Stimulated activated CD4-positive, alpha-beta T cell treated with anti-CD3 and anti-CD28 coated beads, Interleukin-1b, Interleukin-23, amount 100 ng/mL, for 48 hours (primary cell): ENCODE measurements around the gene RTTN.

ENCODE experiments used
- DNase-seq: peaks from one replicate; pipeline ENCODE4 v3.0.0-alpha.2; 2020

The RTTN gene

DNA sequence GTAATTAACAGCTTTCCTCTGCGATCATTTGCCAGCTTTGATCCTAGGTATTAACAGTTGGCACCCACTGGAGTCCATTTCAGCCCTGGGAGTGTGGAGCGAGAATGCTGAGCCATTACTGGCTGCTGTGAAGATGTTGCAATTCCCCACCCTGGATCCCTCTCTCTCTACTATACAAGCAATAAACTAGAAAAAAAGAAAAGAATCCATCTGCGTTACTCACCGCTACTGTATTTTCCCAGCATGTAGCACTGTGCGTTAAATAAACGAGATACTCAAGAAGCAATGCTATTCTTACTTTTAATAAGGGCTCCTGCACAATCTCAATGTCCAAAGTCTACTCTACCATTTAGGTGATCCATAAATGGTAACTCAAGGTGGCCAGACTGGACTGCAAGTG is 8.5 kb downstream of the RTTN start:
- DNase-seq = no peak

DNA sequence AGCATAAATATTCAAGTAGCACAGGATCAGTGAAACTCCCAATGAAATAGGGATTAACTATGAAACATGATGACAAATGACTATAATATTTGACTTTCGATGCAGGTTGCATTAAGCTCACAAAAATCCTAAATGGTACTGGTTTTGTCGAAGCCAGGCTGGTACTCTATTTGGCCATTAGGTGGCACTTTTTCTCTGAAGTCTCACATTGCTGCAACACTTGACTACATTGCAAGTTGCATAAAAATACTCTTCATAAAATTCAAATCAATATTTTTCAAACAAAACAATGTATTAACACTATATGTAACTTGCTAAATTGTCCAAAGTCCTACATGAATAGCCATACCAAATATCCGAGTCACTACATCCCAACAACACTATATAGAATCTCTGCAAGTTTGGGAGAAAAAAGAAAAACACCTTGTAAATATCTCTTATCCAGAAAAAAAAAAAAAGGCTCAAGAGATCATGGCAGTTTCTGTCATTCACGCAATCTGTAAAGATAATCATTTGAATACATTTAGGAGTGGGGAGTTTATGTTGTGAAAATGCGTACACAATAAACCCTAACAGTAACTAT is 9.5 kb downstream of the RTTN start:
- DNase-seq = no peak

DNA sequence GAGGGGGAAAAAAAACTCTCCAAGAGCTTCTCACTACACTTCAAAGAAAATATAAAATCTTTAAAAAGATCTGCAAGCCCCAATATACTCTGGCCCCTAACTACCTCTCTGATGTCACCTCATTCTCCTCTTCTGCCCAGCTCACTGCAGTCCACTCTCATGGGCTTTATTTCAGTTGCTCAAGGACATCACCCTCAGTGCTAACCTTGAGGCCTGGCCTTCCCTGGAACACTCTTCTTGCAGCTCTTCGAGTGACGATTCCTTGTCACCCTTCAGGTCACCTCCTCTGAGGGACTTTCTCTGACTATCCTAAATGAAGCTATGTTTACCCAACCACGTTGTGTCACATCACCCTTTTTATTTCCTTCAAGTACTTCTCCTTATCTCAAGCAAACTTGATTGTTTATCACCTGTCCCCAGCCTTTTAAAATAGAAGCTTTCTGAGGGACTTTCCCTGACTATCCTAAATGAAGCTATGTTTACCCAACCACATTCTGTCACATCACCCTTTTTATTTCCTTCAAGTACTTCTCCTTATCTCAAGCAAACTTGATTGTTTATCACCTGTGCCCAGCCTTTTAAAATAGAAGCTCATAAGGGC is 10.4 kb downstream of the RTTN start:
- no peak for DNase-seq

DNA sequence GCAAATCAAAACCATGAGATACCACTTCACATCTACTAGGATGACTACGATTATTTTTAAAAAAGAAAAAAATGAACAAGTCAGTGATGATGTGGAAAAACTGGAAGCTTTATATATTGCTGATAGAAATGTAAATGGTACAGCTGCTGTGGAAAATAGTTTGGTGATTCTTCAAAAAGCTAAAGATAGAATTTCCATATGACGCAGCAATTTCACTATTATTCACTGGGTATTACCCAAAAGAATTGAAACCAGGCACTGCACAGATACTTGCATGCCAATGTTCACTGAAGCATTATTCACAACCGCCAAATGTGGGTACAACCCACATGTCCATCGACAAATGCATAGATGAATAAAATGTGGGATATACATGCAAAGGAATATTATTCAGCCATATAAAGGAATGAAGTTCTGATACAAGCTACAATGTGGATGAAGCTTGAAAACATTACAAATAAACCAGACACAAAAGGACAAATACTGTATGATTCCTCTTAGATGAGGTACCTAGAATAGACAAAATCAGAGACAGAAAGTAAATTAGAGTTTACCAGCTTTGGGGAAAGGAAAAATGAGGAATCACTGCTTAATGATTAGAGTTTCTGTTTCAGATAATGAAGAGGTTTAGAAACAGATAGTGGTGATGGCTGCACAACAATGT is 11.1 kb downstream of the RTTN start:
- no peak for DNase-seq

DNA sequence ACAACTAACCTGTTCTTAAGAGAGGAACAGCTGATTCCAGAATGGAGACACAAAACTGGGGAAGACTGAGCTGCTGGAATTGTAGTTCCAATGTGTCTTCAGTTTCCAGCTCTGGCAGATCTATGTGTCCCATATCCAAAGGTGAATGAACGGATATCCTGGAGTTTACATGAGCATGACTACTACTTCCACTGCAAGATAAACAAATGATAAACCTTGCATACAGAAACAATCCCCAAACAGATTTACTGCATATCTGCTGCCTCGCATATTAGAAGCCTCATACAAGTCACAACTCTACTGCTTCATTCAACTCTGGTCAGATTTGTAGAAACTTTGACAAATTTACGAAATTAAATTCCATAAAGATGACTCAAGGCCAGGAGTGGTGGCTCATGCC is 15.0 kb downstream of the RTTN start:
- DNase-seq = no peak

DNA sequence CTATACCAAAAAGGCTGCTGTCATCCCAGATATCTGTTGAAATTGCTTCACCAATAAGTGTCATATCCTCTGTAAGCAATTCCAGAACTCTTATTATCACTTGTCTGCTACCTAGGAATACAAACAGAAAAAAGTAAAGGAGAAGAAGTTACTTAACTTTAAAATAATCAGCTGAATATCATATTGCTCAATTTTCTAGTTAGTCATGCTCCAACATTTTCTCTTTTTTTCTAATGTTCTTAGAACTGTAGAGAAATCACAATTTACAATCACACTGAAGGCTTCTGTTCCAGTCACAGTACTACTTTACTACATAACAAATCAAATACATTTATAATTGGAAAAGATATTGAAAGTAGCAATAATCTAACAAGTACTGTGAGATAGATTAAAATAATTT is 17.4 kb downstream of the RTTN start:
- no peak for DNase-seq

DNA sequence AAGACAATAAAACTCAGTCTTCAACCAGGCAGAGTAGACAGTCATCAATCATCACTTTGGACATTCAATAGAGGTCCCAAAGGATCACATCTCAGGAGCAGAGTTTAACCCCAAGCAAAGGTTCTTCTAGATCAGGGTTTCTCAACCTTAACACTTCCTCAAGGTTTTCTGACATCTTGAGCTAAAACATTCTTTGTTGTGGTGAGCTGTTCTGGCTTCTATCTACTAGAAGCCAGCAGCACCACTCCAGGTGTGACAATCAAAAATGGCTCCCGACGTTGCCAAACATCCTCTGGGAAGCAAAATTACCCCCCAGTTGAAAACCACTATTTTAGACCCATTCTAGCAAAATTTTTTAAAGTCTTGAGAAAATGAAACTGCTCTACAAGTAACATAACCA is 22.0 kb downstream of the RTTN start:
- DNase-seq = no peak

DNA sequence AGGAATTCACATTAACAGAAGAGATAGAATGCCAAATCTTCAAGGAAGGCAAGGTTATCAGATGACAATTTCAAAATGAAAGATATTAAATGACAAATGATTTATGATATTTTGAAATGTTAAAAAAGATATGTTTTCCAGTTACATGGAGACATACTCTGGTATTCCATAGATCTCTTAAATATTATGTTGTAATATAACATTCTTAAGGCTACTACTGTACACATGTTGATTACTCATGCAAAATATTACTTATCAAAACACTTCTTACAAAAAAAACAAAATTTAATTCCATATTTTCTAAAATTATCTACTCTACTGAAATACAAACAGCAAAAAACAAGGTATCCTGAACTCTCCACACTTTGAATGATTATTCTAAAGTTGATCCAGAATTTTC is 22.9 kb downstream of the RTTN start:
- DNase-seq = no peak

DNA sequence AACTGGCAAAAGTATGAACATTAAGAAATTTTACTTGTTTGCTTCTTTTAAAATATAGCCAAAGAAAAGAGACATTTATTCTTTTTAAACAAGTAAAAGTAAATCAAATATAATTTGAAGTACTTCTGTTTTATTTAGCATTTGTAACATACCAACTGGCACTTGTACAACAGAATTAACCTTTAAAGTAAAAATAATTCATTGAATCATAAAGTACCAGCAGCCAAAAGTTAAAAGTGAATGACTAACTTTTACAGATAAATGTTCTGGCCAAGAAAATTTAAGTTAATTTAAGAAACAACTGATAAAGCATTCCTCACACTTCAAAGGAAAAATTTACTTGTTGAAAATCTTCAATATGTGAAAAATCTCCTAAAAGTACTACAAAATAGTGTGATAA is 23.8 kb downstream of the RTTN start:
- DNase-seq = no peak

DNA sequence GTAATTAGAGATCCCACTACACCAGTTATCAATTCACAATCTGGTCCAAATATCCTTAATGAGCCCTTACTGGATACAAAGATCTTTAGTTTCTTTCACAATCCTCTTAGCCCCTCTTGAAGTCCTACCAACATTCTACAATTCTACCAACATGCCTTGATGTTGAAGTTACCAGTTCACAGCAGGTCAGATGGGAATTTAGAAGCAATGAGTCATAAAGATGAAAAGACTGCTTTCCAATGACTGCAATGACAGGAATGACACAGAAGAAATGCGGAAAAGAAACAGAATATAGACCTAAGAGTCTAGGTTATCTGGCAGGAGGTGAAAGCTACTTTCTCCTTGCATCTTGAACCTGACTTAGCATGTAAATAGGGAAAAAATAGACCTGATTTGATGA is 24.5 kb downstream of the RTTN start:
- no peak for DNase-seq

DNA sequence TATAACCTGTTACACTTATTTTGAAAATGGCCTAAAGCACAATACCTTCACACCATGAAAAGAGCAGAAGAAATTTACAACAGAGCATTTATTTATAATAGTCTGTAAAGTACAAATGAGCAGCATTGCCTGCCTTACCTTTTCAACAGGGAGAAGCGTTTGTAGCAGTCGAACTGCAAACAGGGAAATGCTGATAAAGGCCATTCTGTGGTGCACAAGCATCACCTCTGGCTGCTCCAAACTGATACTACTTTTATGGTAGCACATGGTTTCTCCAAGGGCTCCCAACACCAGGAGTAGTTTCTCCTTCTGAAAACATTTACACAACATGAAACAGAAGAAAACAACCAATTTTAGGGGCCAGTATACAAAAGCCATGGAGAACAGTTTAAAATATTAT is 28.9 kb downstream of the RTTN start:
- DNase-seq = no peak

DNA sequence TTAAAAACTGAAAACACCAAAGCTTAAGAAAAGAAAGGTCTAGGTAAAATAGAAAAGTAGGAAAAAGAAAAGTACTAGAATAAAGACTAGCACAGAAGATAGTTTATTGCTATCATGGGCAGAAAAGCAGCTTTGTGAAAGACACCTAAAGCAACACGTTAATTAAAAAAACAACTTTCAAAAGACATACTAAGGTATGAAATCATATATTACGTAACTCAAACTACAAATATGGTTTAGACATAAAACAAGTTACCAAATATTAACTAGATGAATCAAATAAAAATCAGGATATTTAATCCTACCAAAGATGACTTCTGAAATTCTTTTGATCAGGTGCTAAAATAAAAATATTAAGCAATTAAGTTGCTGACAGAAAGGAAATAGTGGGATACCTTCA is 30.3 kb downstream of the RTTN start:
- no peak for DNase-seq

DNA sequence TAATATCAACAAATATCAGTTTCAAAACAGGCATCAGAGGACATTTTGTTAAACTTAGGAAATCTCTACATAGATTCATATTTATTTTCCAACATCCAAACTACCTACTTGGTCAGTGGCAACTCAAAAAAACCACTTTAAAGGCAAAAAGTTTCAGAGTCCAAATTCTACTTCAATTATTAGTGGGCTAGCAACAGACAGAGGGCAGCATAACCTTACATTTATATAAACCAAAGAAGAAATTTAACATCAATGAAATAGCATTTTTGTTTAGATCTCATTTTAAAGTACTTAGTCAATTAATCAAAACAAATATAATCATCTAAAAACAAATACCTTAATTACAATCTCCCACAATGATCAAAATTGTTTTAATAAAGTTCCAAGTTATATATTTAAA is 33.3 kb downstream of the RTTN start:
- no peak for DNase-seq

DNA sequence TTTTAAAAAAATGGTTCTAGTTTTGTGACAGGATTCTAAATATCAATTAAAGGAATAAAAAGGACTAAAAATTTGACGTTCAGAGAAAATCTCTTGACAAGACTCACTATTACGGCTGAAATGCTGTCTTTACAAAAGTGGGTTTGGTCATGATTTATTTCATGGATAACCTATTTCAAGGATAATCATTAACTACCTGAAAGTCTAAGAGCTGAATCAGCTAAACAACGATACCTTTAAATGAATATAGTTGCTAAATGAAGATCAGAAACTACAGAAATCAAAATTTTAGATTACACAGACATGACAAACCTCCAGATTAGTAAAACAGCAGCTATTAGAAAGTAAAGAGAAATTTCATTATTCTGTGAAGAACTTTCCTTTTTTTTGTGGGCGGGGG is 35.7 kb downstream of the RTTN start:
- no peak for DNase-seq

DNA sequence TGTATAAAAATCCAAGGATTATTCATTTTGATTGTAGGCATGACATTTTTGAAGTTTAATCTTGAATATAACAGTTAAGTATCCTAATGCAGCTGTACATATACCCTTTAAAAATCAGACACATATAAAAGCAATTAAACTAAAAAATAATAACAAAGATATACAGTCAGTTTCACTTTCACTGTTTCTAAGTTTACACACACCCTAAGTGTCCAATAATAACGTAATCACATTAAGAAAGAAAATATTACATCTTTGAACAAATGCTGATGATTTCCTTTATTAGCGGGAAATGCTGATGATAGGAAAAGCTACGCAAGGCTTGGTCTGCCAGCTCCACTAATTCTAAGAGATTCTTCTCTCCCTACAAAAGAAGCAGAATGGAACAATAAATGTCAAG is 38.8 kb downstream of the RTTN start:
- DNase-seq = no peak

DNA sequence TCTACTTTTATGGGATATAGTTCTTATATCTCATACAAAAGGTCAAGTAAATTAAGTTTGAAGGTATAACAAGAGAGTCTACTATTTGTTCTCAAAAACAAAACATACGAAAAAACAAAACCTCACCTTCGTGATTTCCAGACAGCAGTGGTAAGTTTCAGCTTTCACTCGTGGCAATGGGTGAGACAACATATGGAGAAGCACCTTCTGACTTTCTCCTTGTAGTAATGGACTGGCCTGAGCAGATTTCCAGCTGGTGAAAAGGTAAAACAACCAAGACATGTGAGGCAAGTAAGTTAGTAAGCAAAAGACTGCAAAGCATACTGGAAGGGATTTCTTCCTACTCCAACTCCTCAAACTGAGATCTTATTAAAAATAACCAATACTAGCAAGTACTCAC is 39.6 kb downstream of the RTTN start:
- DNase-seq = no peak

DNA sequence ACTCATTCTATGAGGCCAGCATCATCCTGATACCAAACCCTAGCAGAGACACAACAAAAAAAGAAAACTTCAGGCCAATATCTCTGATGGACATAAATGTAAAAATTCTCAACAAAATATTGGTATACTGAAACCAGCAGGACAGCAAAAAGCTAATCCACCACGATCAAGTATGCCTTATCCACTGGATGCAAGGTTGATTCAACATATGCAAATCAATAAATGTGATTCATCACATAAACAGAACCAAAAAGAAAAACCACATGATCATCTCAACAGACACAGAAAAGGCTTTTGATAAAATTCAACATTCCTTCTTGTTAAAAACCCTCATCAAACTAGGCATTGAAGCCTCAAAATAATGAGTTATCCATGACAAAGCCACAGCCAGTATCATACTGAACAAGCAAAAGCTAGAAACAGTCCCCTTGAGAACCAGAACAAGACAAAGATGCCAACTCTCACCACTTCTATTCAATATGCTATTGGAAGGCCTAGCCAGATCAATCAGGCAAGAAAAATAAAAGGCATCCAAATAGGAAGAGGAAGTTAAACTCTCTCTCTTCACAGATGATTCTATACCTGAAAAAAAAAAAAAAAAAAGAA is 45.3 kb downstream of the RTTN start:
- no peak for DNase-seq

DNA sequence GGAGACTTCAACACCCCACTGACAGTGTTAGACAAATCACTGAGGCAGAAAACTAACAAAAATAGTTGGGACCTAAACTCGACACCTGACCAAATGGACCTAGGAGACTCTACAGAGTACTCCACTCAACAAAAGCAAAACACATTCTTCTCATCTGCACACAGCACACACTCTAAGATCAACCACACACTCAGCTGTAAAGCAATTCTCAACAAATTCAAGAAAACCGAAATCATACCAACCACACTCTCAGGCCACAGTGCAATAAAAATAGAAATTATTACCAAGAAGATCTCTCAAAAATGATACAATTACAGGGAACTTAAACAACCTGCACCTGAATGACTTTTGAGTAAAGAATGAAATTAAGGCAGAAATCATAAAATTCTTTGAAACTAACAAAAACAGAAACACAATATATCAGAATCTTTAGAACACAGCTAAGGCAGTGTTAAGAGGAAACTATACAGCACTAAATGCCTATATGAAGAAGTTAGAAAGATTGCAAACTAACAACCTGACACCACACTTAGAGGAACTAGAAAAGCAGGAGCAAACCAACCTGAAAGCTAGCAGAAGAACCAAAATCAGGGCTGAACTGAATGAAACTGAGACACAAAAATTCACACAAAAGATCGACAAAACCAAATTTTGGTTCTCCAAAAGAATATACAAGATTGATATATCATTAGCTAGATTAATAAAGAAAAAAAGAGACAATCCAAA is 46.3 kb downstream of the RTTN start:
- no peak for DNase-seq

DNA sequence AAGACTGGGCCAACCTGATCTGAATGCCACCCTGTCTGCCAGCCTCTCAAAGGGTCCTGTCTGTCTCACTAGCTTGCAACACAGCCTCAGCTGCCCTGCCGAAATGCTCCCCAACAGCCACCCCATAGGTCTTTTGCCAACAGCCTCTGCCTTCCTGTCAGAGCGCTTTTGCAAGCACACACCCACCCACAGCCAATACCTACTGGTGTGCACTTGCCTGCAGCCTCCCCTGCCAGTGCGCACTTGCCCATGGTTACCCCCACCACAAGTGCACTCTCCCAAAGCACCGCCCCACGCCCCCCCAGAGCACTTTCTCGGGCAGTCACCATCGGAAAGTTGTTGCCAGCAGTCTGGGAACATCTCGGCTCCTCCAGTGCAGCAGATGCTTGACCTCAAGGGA is 48.6 kb downstream of the RTTN start:
- DNase-seq = no peak

DNA sequence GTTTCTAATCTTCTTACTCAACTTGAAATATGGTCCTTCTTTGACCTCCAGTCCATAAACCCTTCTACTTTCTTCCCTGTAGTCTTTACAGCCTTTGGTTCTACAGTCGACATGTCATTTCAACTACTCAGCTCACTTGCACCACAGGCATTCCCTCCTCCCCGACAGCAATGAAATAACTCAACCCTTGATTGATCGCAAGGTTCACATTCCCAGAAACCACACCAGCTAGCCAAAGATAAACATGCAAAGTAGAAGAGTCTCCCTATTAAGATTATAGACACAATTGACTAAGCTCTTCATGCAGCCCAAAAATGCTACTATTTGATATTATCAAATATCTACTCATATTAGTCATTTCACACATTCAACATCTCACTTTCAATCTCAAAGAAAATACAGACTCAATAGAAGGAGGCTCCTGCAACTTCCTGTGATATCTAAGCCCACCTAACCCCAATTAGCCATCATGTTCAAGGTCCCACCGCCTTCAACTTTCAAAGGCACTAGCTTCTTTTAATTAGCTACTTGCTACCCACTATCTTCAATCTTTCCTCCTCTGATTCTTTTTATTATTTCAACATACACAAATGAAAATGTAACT is 50.8 kb downstream of the RTTN start:
- no peak for DNase-seq

DNA sequence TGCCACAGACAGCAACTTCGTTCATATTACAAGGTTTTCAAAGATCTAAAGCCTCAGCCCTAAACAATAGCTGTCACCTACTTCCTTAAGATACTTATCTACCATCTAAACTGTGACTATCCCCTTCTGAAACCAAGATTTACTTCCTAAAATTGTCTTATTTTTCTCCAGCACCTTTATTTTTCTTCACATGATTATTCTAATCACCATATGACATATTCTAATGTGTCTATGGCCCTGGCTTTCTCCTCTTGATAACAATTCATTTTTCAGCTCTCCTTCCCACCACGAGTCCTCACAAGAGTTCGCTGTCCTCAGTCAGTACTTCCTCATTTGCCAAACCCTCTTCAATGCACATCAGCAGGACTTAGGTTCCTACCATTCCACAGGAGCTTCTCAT is 53.9 kb downstream of the RTTN start:
- DNase-seq = no peak

DNA sequence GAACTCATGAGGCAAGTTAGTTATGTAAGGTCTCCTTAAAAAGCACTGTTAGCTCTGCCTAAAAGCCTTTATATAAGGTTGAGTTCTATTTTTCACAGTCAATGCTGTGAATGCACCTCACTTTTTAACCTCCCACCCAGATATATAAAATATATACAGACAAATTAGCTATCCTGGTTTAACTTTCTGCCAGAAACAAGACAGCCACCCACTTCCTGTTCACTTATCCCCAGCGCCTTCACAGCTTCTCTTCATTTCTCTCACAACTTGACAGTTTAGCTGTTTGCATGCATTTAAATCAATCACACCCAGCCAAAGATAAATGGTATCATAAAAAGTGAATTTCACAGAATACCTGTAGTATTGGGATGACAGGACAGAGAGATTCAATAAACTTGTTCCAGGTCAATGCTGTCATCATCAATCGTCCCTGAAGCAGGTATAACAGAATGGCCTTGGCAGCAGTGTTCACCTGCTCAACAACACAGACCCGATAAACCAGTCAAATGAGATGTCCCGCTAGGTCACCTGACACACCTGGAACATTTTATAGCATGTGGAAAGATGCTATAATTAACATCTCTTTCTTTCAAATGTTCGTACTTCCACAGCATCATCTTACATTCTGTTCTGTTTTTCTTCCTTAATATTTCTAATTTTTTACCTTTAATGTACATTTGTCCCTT is 55.7 kb downstream of the RTTN start:
- DNase-seq = no peak

DNA sequence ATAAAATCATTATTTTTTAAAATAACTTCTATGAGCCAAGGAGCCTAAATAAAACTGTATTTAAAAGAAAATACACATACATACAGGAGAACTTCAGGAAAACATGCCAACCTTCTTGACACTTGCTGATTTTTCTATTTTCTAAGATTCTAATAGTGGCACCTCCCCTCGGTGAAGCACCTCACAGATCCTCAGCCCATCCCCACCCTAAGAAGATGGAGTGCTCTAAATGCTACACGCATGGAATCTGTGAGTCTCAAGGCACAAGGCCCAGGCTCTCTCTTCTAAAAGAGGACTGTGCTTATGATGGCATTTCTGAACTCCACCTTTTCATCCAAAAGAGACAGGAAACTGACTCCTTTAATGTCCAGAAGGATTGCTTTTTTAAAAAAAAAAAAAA is 56.3 kb downstream of the RTTN start:
- no peak for DNase-seq
